22Rv1 (cell line): ENCODE data around the gene PTK6.
A peak's percentile ranks its signal among the peaks of the same experiment; 100 is the strongest.

Experiments used
- H3K27ac ChIP-seq: fragments of 450-650 bp; 2 replicates; pipeline ENCODE4 v1.5.1; 2017
- ZFX ChIP-seq: fragments of 450-650 bp; IDR thresholded peaks from 2 replicates; pipeline ENCODE4 v1.6.1; 2017; ENCODE audit warnings: antibody characterized with exemption, borderline replicate concordance
- TF ChIP-seq, protein P1 (sequence below): fragments of 450-650 bp; IDR thresholded peaks from 2 replicates; pipeline ENCODE4 v1.5.1; 2017; ENCODE audit warnings: mild to moderate bottlenecking

PTK6 gene

DNA sequence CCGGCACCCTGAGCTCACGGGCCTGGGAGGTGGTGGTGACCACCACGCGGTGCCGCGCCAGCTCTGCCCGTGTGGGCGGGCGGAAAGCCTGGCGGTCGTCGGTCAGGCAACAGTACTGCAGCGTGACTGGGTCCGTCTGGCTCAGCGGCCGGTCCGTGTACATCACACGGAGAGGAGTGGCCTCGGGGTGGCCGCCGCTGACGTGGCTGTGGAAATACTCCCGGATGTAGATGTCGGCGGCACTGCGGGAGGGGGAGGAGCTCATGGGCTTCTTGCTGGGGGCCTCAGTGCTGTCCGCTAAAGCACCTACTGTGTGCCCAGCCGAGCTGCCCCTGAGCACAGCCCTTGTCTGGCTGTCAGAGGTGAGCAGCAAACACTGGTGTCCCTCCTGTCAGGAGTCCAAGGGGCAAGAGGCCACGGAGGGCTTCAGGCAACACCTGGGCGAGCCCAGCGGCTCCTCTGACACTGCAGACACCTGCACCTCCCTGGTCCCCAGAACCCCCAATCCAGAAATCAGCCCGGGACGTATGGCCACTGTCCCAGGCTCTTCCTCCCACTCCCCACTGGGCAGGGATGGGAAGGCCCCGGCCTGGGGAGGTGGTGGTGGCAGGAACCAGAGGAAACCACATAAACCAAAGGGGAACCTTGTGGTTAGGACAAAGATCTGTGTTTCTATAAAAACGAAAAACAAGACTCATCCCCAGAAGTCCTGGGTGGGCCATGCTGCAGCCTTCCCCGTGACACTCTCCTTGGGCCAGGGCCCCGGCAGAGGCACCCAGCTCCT is 30.4 kb upstream of the PTK6 start:
- H3K27ac ChIP-seq = peak overlapping the region; percentile 35; the same call in 1 of the 2 replicates
- TF ChIP-seq, protein P1, sequence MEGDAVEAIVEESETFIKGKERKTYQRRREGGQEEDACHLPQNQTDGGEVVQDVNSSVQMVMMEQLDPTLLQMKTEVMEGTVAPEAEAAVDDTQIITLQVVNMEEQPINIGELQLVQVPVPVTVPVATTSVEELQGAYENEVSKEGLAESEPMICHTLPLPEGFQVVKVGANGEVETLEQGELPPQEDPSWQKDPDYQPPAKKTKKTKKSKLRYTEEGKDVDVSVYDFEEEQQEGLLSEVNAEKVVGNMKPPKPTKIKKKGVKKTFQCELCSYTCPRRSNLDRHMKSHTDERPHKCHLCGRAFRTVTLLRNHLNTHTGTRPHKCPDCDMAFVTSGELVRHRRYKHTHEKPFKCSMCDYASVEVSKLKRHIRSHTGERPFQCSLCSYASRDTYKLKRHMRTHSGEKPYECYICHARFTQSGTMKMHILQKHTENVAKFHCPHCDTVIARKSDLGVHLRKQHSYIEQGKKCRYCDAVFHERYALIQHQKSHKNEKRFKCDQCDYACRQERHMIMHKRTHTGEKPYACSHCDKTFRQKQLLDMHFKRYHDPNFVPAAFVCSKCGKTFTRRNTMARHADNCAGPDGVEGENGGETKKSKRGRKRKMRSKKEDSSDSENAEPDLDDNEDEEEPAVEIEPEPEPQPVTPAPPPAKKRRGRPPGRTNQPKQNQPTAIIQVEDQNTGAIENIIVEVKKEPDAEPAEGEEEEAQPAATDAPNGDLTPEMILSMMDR = no peak
- no peak for TF ChIP-seq ZFX

DNA sequence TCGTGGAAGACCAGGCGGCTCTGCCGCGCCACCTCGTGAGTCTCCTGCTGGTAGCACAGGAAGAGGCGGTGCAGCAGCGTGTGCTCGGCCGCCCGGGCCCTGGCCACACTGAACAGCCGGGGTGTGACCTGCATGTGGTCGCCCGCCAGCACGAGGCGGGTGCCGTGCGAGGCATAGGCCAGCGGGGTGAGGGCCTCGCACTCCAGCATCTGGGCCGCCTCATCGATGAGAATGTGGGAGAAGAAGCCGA is 29.9 kb upstream of the PTK6 start:
- H3K27ac ChIP-seq = peak overlapping the region; percentile 35; the same call in 1 of the 2 replicates
- TF ChIP-seq, protein P1 = peak; percentile 55
- no peak for TF ChIP-seq ZFX

DNA sequence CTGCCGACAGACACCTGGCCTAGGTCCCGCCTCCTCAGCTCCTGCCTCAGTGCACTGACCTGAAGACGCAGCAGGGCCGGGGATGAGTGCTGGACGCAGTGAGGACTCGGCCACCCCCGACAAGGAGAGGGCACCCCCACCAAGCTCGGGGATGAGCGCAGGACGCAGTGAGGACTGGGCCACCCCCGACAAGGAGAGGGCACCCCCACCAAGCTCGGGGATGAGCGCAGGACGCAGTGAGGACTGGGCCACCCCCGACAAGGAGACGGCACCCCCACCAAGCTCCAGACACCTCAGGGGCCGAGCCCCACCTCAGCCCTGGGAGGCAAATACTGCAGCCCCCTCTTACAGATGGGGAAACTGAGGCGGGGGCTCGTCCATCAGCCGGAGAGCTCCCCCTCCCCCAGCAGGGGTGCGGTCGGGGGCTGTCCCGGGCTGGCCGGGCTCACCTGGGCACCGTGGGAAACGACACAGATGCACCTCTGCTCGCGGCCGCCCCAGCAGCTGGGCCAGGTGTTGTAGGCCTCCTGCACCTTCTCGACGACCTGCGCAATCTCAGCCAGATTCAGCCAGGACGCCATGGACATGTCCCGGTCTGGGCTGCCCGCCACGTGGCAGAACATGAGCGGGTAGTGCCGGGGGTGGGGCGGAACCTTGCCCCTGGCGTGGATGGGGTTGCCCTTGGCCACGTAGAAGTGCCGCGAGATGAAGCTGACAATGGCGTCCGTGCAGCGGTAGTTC is 29.4 kb upstream of the PTK6 start:
- TF ChIP-seq, protein P1 = no peak
- no peak for TF ChIP-seq ZFX
- H3K27ac ChIP-seq = peak overlapping the region; percentile 35; the same call in 1 of the 2 replicates

DNA sequence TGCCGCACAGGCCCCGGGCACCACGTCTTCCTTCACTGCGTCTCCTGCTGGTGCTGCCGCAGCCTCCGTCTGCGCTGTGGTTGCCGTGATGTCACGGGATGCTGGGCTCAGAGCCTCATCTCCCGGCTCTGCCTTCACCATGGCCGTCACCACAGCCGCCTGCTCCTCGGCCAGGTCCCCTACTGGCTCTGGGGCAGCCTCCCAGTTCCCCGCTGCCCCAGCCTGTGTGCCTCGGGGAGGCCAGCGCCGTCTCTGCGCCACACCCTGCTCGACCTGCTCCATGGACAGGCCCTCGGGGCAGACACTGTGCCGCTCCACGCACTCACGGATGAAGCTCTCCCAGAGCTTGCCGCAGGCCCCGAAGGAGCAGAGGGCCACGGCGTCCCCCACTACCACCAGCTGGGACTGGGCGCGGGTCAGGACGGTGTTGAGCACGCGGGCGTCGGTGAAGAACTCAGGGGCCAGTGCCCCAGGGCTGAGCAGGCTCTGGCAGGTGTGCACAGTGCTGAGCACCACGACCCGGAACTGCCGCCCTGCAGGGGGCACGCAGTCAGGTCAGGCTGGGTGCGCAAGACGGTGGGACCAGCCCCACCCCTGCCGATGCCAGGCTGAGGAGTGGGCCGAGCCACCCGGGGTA is 28.6 kb upstream of the PTK6 start:
- no peak overlapping the region for H3K27ac ChIP-seq
- TF ChIP-seq ZFX = no peak
- TF ChIP-seq, protein P1 = no peak

DNA sequence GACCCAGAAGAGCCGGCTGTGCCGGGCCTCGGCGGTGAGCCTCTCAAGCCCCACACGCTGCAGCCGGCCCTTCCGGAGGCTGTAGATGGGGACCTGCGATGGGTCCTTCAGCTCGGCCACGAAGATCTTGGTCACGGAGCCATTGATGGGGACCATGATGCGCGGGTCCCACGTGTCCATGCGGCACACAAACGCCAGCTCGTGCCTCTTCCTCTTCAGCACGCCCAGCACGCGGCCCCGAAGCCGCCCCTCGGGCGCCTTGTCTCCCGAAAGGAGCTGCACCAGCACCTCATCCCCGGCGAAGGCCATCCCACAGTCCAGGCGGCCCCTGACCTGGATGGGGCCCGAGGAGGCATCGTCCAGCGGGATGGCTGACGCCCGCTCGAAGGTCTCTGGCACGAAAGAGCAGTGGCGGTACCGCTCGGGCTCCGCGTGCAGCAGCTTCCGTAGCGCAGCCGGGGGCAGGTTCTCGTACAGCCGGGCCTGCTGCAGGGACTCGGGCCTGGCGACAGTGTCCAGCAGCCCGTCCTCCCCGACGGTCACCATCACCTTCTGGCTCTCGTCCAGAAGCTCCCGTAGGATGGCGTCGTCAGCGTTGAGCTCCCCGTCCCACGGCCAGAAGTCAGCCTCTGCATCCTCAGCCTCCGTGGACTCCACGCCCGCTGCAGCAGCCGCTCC is 28.0 kb upstream of the PTK6 start:
- H3K27ac ChIP-seq = no peak overlapping the region
- TF ChIP-seq, protein P1 = no peak
- no peak for TF ChIP-seq ZFX

DNA sequence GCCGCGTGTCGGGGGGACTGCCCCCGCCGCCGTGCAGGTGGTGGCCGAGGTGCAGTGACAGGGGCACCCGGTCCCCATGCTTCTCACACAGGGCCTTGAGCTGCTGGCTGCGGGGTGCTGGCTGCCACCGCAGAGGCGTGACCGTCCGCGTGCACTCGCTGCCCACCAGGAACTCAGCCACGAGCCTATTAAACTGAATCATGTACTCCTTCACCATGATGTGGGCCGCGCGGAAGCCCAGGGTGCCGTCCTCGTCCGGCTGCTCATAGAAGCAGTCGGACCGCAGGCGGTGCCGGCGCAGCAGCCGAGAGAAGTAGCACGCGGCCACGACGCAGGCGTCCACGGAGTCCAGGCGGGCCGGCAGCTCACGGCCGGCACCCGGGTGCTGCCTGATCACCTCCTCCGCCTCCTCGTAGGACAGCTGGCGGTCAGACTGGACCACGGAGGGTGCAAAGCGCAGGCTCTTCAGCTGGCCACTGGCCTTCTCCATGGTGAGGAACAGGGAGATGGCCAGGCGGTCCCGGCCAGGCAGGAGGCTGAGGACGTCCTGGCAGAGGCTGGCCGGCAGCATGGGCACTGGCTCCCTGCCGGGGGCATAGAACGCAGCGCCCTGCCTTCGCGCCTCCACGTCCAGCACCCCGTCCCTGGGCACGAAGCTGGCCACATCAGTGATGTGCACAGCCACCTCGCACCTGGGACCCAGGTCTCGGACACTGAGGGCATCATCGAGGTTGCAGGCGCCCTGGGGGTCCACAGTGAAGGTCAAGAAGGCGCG is 27.0 kb upstream of the PTK6 start:
- no peak for TF ChIP-seq ZFX
- TF ChIP-seq, protein P1 = no peak
- no peak overlapping the region for H3K27ac ChIP-seq
